AG04449 (cell line): ENCODE measurements around the gene PATJ.

ENCODE experiments used
- CTCF ChIA-PET: fragments of 350-600 bp; formaldehyde crosslinking; extraction: SDS; loops from one replicate; lab custom pipeline; 2021; ENCODE audit warnings: antibody characterized with exemption; lab: Yijun Ruan, JAX
- POLR2A ChIA-PET: fragments of 400-600, 350-600 bp; formaldehyde crosslinking; extraction: SDS; loops from one replicate; lab custom pipeline; 2020; ENCODE audit warnings: antibody characterized with exemption, inconsistent platforms; lab: Yijun Ruan, JAX
- DNase-seq: peaks from one replicate; pipeline ENCODE4 v3.0.0-alpha.2; 2010; ENCODE audit warnings: low read depth, low spot score
- H3K4me3 ChIP-seq: 2 replicates; pipeline ENCODE4 v1.5.1; 2011; ENCODE audit warnings: low read depth, mild to moderate bottlenecking, control low read depth, low read length
- CTCF ChIP-seq: IDR thresholded peaks from one replicate; pipeline ENCODE4 v1.5.1; 2011; ENCODE audit warnings: mild to moderate bottlenecking, moderate library complexity, low read length, control low read depth, inconsistent platforms; ENCODE audit not compliant: insufficient read depth; ENCODE audit errors: missing control alignments

PATJ gene

GRCh38 chr1:62068416-62068843 is 326.1 kb downstream of the PATJ start:
- TF ChIP-seq CTCF: no peak
- H3K4me3 ChIP-seq: no peak overlapping the region
- DNase-seq: no peak
- ChIA-PET POLR2A (no interaction called here), CTCF (interaction anchor here (1.1 to 1.6 kb wide), 2 partner anchors 9 to 14 kb away, joined by 3 to 9 read pairs; no protein-coding TSS in a partner anchor)

- POLR2A ChIA-PET: no interaction called here
- no peak overlapping the region for H3K4me3 ChIP-seq
- no peak for DNase-seq
- CTCF ChIA-PET: interaction anchor here (1.1 to 1.6 kb wide), 2 partner anchors 9 to 14 kb away, joined by 3 to 9 read pairs; no protein-coding TSS in a partner anchor
- TF ChIP-seq CTCF: no peak
Observed at GRCh38 chr1:62068978-62069377, 326.7 kb downstream of the PATJ start.

GRCh38 chr1:62070384-62071011 is 328.2 kb downstream of the PATJ start:
- peak; percentile 10 for DNase-seq
- ChIA-PET POLR2A (no interaction called here), CTCF (interaction anchor here (0.8 to 3.8 kb wide), 2 partner anchors 13 to 25 kb away, joined by 4 to 22 read pairs; no protein-coding TSS in a partner anchor)

GRCh38 chr1:62071695-62072094 is 329.4 kb downstream of the PATJ start:
- DNase-seq: no peak
- ChIA-PET POLR2A (no interaction called here), CTCF (interaction anchor here (3.8 kb wide), 1 partner anchor 11 kb away, joined by 22 read pairs; no protein-coding TSS in a partner anchor)
- H3K4me3 ChIP-seq: no peak overlapping the region
- TF ChIP-seq CTCF: no peak

More at GRCh38 chr1:62070384-62071011, 328.2 kb downstream of the PATJ start:
- TF ChIP-seq CTCF: peak; percentile 43
- H3K4me3 ChIP-seq: no peak overlapping the region

GRCh38 chr1:62076286-62076685 is 334.0 kb downstream of the PATJ start:
- no peak overlapping the region for H3K4me3 ChIP-seq
- no peak for TF ChIP-seq CTCF
- CTCF ChIA-PET: no interaction called here
- POLR2A ChIA-PET: no interaction called here
- DNase-seq: no peak

GRCh38 chr1:62077821-62078220 is 335.5 kb downstream of the PATJ start:
- ChIA-PET CTCF (no interaction called here), POLR2A (no interaction called here)
- no peak for TF ChIP-seq CTCF
- no peak overlapping the region for H3K4me3 ChIP-seq
- DNase-seq: no peak
